A172 (cell line): ENCODE measurements around the gene UBE3A. TPM values are rescaled to one million over a fixed set of nuclear protein-coding genes. Genes with fewer than 3 reads are reported as not detected.
A peak's percentile ranks its signal among the peaks of the same experiment; 100 is the strongest.
"Not testable (repeated sequence)": the region's sequence is repeated elsewhere in the genome, so short reads cannot be mapped to it uniquely, and the experiment has no call there.

ENCODE experiments used
- DNase-seq: peaks from one replicate; pipeline ENCODE4 v3.0.0-alpha.2; 2015; ENCODE audit warnings: low spot score
- total RNA-seq: library from RNA; depleted of rRNA; stranded (reverse); fragments of >200 nt; shearing (Covaris generic); gene quantifications from 2 replicates; pipeline ENCODE4 v1.2.3, GENCODE V29; 2014

The UBE3A gene
- total RNA-seq, 1 experiment from 2014 or later, result 54.4 TPM

- DNase-seq, result peak; percentile 8
Observed at GRCh38 chr15:25437777-25438600, 835 bp downstream of the UBE3A start.

DNA sequence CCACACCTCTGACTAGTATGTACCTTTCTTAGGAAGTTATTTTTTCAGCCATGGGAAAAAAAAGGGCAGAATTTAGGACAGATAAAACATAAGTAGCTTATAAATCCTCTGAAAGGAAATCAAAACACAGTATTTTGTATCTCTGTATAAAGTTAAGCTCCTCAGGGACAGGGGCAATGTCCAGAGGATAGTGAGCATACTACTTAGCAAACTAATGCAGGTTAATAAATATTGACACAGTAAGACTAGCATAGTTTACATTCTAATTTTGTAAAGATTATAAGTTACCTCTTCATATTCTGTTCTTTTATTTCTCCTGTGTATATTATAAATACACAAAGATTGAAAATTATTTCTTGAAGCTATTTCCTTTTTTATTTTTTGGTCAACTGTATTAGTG, 2.1 kb downstream of the UBE3A start:
- DNase-seq, result no peak

DNA sequence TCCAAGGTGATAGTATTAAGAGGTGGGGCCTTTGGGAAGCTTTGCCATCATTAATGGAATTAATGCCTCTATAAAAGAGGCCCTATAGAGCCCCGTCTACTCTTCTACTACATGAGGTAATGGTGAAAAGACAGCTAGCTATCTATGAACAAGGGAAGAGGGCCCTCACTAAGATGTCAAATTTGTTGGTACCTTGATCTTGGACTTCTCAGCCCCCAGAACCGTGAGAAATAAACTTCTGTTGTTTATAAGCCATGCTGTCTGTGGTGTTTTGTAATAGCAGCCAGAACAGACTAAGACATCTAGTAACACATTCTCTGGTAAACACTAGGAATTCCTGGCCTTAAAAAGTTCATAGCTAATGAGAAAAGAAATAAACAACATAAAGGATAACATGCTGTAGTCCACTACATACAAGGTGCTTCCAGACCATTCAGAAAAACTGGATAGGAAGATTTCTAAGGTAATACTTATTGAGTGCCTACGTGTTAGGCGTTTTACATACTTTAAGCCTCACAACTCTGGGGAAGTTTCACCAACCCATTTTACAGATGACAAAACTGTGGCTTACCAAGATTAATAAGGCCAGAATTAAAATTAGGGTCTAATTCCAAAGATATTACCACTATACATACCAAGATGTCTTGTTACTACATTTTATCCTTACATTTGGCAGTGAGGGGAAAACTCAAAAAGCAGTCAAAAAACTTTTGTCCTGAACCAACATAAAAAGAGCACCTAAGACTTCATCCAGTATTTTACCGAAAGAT, 3.2 kb downstream of the UBE3A start:
- no peak for DNase-seq

GRCh38 chr15:25433118-25433865, 5.5 kb downstream of the UBE3A start:
- no peak for DNase-seq

DNA sequence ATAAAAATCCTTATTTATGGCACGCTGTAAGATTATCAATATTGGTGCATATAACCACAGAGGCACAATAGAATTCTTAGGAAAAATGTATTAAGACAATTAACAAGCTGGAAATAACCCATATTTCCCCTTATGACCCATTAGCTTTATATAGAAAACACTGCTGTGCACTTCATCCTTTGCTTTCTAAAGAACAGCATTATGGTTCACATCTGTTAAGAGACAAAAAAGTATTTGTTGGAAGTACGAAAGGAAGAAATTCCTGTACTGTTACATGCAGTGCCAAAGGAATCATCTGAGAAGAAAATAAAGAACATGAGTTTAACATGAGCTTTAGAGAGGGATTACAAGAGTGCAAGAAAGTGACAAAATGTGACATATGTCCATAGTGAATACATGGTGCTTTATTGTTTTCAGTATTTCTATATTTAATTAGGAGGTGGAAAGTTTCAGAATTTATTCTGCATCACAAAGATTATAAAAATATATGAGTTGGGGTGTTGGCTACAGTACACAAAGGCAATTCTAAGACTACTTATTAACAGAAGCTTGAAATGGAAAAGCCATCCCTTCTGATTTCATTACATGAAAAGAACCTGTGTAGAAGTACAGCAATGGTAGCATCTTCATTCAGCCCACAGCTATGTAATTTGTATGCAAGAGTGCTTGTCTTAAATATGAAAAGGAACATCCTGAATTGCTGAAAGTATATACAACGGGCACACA, 6.8 kb downstream of the UBE3A start:
- no peak for DNase-seq

GRCh38 chr15:25427861-25428260, 11.0 kb downstream of the UBE3A start:
- no peak for DNase-seq

- no peak for DNase-seq
Observed at GRCh38 chr15:25426896-25427610, 11.8 kb downstream of the UBE3A start.

DNA sequence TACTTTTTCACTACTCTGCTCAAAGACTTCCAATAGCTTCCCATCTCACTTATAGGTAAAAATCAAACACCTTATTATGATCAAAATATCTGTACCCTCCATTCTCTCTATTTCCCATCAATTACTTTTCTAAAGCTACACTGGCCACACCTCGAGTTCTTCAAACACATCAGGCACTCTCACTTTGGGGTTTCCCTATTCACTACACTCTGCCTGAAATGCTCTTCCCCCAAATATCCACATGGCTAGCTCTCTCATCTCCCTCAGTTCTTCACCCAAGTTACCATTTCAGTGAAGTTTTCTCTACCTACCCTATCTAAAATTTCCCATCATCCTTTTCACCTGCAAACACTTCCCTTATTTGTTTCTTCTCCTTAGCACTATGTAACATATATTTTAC, 14.8 kb downstream of the UBE3A start:
- DNase-seq, result no peak

DNA sequence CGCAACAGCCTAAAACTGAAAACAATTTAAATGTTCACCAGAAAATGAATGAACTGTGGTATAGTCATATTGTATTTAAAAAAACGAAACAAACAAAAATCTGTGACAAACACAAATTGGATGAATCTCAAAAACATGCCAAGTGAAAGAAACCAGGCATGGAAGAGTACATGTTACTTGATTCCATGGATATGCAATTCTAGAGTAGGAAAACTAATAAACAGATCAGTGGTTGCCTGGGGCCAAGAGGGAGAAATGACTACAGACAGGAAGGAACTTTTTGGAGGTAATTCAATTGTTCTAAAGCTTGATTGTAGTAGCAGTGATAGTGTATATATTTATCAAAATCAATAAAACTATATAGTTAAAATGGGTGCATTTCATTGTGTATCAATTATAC, 16.8 kb downstream of the UBE3A start:
- no peak for DNase-seq

DNA sequence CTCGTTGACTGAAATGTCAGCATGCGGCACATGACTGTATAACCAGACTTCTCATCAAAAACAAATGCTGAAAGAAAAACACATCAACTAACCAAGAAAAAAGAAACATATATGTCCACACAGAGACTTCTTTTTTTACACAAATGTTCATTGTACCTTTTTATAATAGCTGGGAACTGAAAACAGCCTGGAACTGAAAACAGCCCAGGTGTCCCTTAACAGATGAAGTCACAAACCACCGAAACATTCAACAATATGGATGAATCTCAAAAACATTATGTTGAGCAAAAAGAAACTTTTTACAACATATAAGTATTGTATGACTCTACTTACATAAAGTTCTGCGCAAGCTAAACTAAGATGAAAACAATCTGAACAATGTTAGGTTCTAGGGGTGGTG, 20.6 kb downstream of the UBE3A start:
- no peak for DNase-seq

DNA sequence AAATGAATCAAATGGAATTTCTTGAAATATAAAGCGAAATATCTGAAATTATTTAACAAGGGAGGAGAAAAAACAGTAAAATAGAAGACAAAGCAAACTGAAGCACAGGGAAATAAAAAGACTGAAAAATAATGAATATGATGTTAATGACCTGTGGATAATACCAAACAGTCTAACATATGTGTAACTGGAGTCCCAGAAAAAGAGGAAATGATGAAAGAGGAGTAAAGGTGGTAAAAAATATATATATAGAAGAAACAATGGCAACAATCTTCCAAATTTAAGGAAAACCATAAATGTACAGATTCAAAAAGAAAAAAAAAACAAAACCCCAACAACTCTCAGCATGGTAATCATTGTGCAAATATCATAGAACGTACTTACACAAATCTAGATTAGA, 21.2 kb downstream of the UBE3A start:
- no peak for DNase-seq

GRCh38 chr15:25416693-25417092, 22.1 kb downstream of the UBE3A start:
- peak; percentile 6 for DNase-seq

DNA sequence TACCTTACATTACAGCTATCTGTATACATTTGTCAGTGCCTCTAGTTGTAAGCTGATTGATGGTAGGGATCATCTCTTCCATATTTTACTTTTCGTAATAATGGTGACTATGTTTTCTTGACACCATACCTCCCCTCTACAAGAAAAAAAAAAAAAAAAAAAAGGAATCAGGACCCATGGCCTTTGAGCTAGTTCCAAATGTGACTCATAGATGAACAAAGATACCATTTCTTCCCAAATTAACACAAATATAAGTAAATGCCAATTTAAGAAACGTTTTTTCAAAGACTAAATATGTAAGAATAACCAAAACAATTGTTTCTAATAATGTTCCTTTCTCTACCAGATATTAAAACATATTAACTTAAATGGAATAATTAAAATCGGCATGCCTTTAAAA, 23.1 kb downstream of the UBE3A start:
- no peak for DNase-seq

- no peak for DNase-seq
Observed at GRCh38 chr15:25415217-25415616, 23.6 kb downstream of the UBE3A start.

GRCh38 chr15:25410649-25411048, 28.2 kb downstream of the UBE3A start:
- DNase-seq, result no peak

GRCh38 chr15:25409731-25410130, 29.1 kb downstream of the UBE3A start:
- not testable (repeated sequence) for DNase-seq

GRCh38 chr15:25408929-25409328, 29.9 kb downstream of the UBE3A start:
- no peak for DNase-seq

- no peak for DNase-seq
Observed at GRCh38 chr15:25408428-25408827, 30.4 kb downstream of the UBE3A start.

DNA sequence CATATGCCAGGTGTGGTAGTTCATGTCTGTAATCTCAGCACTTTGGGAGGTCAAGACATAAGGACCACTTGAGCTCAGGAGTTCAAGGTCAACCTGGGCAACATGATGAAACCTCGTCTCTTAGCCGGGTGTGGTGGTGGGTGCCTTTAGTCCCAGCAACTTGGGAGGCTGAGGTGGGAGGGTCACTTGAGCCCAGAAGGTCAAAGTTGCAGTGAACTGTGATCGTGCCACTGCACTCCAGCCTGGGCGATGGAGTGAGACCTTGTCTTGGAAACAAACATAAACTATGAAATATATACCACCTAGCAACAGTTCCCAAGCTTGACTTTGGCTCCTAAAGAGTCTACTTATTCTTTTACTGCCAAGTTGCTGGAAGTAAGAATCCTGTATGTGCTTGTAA, 30.9 kb downstream of the UBE3A start:
- DNase-seq, result no peak

DNA sequence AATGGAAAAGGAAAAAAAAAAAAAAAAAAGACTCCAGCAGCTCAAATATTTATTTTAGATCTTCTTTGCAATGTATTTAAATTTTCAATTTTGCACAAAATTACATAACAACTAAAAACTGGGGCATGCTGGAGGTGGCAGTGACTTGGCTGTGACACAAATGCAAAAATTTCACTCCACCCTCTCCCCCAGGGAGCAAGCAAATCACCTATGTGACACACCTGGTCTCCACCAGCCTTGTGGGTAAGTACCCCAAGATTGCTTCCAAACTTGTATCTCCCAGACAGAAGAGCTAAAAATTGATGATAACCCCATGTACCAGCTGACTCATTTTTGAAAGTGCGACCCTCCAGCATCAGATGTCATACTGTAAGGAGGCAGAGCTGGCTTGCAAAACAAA, 32.0 kb downstream of the UBE3A start:
- no peak for DNase-seq

DNA sequence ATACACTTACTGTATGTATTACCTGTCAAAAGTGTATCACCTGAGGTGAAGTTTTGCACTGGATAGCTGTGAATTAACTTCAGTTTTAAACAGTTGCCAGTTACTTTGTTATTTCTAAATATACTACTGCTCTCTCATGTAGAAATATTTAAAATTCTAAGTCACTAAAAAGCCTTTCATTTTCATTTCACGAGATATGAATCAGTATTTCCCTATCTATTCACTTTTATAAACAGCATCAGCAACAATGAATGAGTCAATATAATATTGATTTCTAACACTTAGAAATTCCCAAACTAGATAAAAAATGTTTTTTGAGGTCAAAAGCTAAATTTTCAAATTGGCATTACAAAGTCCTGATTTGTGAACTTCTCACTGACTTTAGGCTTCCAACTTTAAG, 32.6 kb downstream of the UBE3A start:
- DNase-seq, result no peak
